HepG2 (cell line): ENCODE measurements around the gene LILRB2. TPM values are rescaled to one million over a fixed set of nuclear protein-coding genes. Genes with fewer than 3 reads are reported as not detected.
"Not testable (repeated sequence)": the region's sequence is repeated elsewhere in the genome, so short reads cannot be mapped to it uniquely, and the experiment has no call there.

Experiments used
- ATAC-seq: fragments of 200-7000 bp; cut with Tn5 transposase; 3 replicates; pipeline ENCODE4 v1.9.1; 2020; ENCODE audit warnings: mild to moderate bottlenecking, moderate library complexity
- BruUV-seq: library from RNA; stranded (reverse); fragments of 400-500 nt; replicated peaks from 2 replicates; lab custom pipeline; 2021; lab: Mats Ljungman, UMichigan
- CTCF ChIA-PET: fragments of 300-600 bp; formaldehyde crosslinking; extraction: SDS; loops from one replicate; lab custom pipeline; 2021; ENCODE audit warnings: low total read pairs, inconsistent platforms, low intra/inter-chr PET ratio; lab: Yijun Ruan, JAX
- POLR2A ChIA-PET: fragments of 350-600 bp; sonication (Branson Sonifier 250); formaldehyde crosslinking; loops from one replicate; lab custom pipeline; 2020; ENCODE audit warnings: antibody characterized with exemption, inconsistent platforms; lab: Yijun Ruan, JAX
- DNase-seq: peaks from one replicate; pipeline ENCODE4 v3.0.0-alpha.2; 2015; ENCODE audit warnings: low spot score
- FAIRE-seq: peaks from 3 replicates; lab custom pipeline; 2011; peaks lifted over from hg19 to GRCh38; lab: Jason Lieb, UNC
- H2AFZ ChIP-seq: one replicate; pipeline ENCODE4 v1.6.1; 2011; ENCODE audit warnings: low read length, inconsistent platforms
- H3K27ac ChIP-seq: fragments of 300-600 bp; 3 replicates; pipeline ENCODE4 v1.8.0; 2011; ENCODE audit warnings: mixed run types, mild to moderate bottlenecking, mixed read lengths, low read length, inconsistent platforms; ENCODE audit not compliant: insufficient read depth; ENCODE audit errors: extremely low read length
- H3K27me3 ChIP-seq, 2 experiments: fragments of 200-600 bp in 1 of 2; 2 replicates in 1 of 2; 3 replicates in 1 of 2; pipeline versions ENCODE4 v1.6.0 to v1.8.0; 2011; ENCODE audit warnings: low read length in 2 of 2, mild to moderate bottlenecking in 2 of 2, moderate library complexity in 2 of 2, inconsistent platforms in 1 of 2; ENCODE audit not compliant: insufficient read depth in 2 of 2, control insufficient read depth in 1 of 2
- H3K36me3 ChIP-seq, 2 experiments: fragments of 200-600 bp in 1 of 2; replicated peaks in 1 of 2; 2 replicates in 1 of 2; 3 replicates in 1 of 2; pipeline versions ENCODE4 v1.5.1 to v1.8.0; 2011; ENCODE audit warnings: low read length in 2 of 2, inconsistent platforms in 1 of 2; ENCODE audit not compliant: insufficient read depth in 2 of 2, control insufficient read depth in 1 of 2
- H3K4me1 ChIP-seq: 2 replicates; pipeline ENCODE4 v1.5.1; 2012; ENCODE audit warnings: low read length, inconsistent platforms; ENCODE audit not compliant: insufficient read depth
- H3K4me2 ChIP-seq: 2 replicates; pipeline ENCODE4 v1.6.0; 2011; ENCODE audit warnings: low read depth, low read length, inconsistent platforms
- H3K4me3 ChIP-seq, 3 experiments: fragments of 200-600 bp in 1 of 3; sonication (generic), shearing (Covaris generic) in 1 of 3; replicated peaks in 1 of 3; 2 replicates each; pipeline ENCODE4 v1.5.1; 2011 to 2016; ENCODE audit warnings: low read length in 3 of 3, inconsistent platforms in 2 of 3, low read depth in 2 of 3, mild to moderate bottlenecking in 2 of 3, control low read depth in 1 of 3, mixed read lengths in 1 of 3; ENCODE audit not compliant: insufficient read depth in 1 of 3
- H3K79me2 ChIP-seq: one replicate; pipeline ENCODE4 v1.6.1; 2011; ENCODE audit warnings: low read length, inconsistent platforms; ENCODE audit not compliant: insufficient read depth
- H3K9ac ChIP-seq: 2 replicates; pipeline ENCODE4 v1.6.0; 2011; ENCODE audit warnings: mild to moderate bottlenecking, low read depth, low read length, inconsistent platforms; ENCODE audit not compliant: insufficient read depth
- H3K9me3 ChIP-seq: 2 replicates; pipeline ENCODE4 v1.5.1; 2012; ENCODE audit warnings: mild to moderate bottlenecking, low read length
- H4K20me1 ChIP-seq: 2 replicates; pipeline ENCODE4 v1.6.0; 2011; ENCODE audit warnings: inconsistent platforms, mild to moderate bottlenecking, low read length, moderate library complexity; ENCODE audit not compliant: insufficient read depth
- CTCF ChIP-seq: sonication (generic); formaldehyde crosslinking; IDR thresholded peaks from 2 replicates; pipeline ENCODE4 v1.5.0; 2020; ENCODE audit warnings: mild to moderate bottlenecking, missing genetic modification reagents, moderate library complexity
- STAG1 ChIP-seq: sonication (generic); formaldehyde crosslinking; IDR thresholded peaks from 2 replicates; pipeline ENCODE4 v1.4.0; 2020; ENCODE audit warnings: missing genetic modification reagents
- WGBS: methylation state at CpG from one replicate; pipeline ENCODE4 v1.1.6; 2017; ENCODE audit warnings: low lambda C conversion rate; 5-methylcytosine and 5-hydroxymethylcytosine counted together
- in situ Hi-C: cut with HindIII; loops from 2 replicates; pipeline ENCODE4 v1.10.0; 2017; ENCODE audit warnings: low pct_unique_long_range_greater_than_20kb; ENCODE audit not compliant: extremely low pct_ligation_motif_present
- intact Hi-C: fragments of 100-400 bp; cut with micrococcal nuclease; formaldehyde crosslinking; loops from one replicate; pipeline ENCODE4 v1.10.0; 2022; ENCODE audit not compliant: unreplicated experiment
- polyA plus RNA-seq, 8 experiments: library from polyadenylated mRNA; depleted of rRNA in 3 of 8; stranded (reverse) in 7 of 8; unstranded in 1 of 8; fragments of >200 nt; fragmentation: Illumina TruSeq in 4 of 8; extraction: Trizol in 4 of 8; gene quantifications; 2 replicates each; pipeline versions ENCODE4 v1.2.1 to v1.2.3, GENCODE V29; 2011 to 2016; ENCODE audit warnings: low read depth in 4 of 8, missing spikeins in 1 of 8, mixed read lengths in 1 of 8; ENCODE audit not compliant: insufficient read depth in 1 of 8
- total RNA-seq, 5 experiments: library from RNA; depleted of rRNA; stranded (reverse); fragments of >200 nt; fragmentation: Illumina TruSeq; extraction: Trizol; gene quantifications; 2 replicates each; pipeline ENCODE4 v1.2.3, GENCODE V29; 2016; ENCODE audit warnings: low read depth in 1 of 5

LILRB2 gene
- total and polyA plus RNA-seq, 2 of the 13 experiments (the other 11 are each of a cell fraction or from before 2014, with no cell fraction given) = not detected

- H3K4me1 ChIP-seq, H3K79me2 ChIP-seq, in situ Hi-C loops, H3K27ac ChIP-seq, H3K9ac ChIP-seq, H3K27me3 ChIP-seq, H2AFZ ChIP-seq, FAIRE-seq, CTCF ChIA-PET, BruUV-seq, intact Hi-C loops, H3K9me3 ChIP-seq, H4K20me1 ChIP-seq, H3K4me3 ChIP-seq, ATAC-seq, DNase-seq, H3K4me2 ChIP-seq, POLR2A ChIA-PET, H3K36me3 ChIP-seq: not testable (repeated sequence)
- TF ChIP-seq STAG1 (CRISPR knock-in tag) = peak; percentile 18
- TF ChIP-seq CTCF = peak; percentile 32
- 33% methylated on average over 1 of the region's 13 CpGs for WGBS
These were observed 42.0 kb upstream of the LILRB2 start for GRCh38 chr19:54322934-54323333.

GRCh38 chr19:54322295-54322694 is 41.4 kb upstream of the LILRB2 start:
- 76% methylated on average over 10 of the region's 13 CpGs for WGBS
- ATAC-seq, H3K27me3 ChIP-seq: not testable (repeated sequence)

More at GRCh38 chr19:54322295-54322694, 41.4 kb upstream of the LILRB2 start:
- H3K36me3 ChIP-seq, in situ Hi-C loops, H3K4me1 ChIP-seq, intact Hi-C loops, H3K9ac ChIP-seq, POLR2A ChIA-PET, H3K79me2 ChIP-seq, H3K27ac ChIP-seq, H3K4me2 ChIP-seq, H3K9me3 ChIP-seq, H4K20me1 ChIP-seq, DNase-seq, H3K4me3 ChIP-seq, H2AFZ ChIP-seq, CTCF ChIA-PET, FAIRE-seq, BruUV-seq: not testable (repeated sequence)
